Measurements from ENCODE around the gene KBTBD13.
A peak's percentile ranks its signal among the peaks of the same experiment; 100 is the strongest.

KBTBD13 gene

DNA sequence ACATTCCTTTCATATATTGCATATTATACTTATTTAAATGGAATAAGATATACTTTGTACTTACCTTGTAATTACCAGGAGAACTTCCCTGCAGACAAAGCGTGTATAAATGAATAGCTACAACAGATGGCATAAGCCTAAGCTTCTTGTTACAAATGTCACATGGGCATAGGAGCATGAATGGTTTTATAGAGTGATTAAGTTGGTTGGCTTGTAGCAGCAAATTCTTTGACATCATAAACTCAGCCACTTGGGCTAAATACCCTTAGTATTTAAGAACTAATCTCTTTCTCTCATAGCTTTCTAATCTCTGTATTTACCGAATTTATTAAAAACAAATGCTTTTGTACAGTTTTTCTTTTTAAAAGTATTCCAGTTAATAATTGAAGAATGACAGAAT is 38.5 kb downstream of the KBTBD13 start, which contains the start of gene UBAP1L:
Gene UBAP1L (minus strand): TSS at position 115 of the 400 bp plus-strand sequence. CDS start 8,985 bp downstream, outside the sequence.
- peak; percentile 21 for DNase-seq (ENCODE audit: low spot score)

DNA sequence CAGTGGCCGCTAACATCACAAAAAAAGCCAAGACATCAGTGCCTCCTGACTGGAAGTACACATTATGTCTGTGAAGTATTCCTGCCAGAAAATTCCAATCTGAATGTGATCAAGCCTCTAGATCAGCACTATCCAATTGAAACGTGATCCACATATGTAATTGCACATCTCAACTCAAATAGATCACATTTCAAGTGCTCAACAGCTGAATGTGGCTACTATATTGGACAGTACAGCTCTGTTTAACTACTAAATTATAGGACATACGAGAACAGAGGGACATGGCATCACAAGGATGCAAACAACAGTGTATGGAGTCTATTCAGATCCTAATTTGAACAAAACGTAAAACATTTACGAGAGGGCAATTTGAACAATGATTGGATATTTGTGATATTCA is 39.0 kb downstream of the KBTBD13 start:
- no peak for DNase-seq (ENCODE audit: low spot score)
